NOMO-1 treated with DMSO at 0.1 percent for 48 hours (cell line): Measurements from ENCODE around the gene ROBO2.

Experiments used
- DNase-seq: peaks from one replicate; lab custom pipeline; 2025; ENCODE audit not compliant: unreplicated experiment; lab: John Stamatoyannopoulos, UW

The ROBO2 gene

GRCh38 chr3:77626157-77626556 lies 586.3 kb downstream of the ROBO2 start:
- DNase-seq: no peak

- no peak for DNase-seq
Observed at GRCh38 chr3:77648214-77648613, 608.3 kb downstream of the ROBO2 start.

DNA sequence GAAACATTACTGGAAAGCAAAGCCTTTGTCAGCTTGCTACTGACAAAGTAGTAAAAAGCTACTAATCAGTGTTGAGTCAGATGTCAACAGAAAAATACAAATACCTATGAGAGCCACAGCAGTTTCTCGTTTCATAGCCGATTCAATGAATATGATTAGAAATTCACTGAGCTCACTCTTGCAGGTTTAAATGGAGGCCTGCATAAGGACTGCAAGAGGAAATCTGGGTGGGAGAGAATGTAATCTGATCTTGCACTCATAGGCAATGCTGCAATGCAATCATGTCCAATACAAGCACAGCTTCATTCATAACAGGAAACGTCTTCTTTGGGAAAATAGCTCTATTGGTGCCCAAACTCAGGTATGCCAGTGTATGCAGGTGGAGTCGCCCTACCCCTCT lies 608.8 kb downstream of the ROBO2 start:
- no peak for DNase-seq

DNA sequence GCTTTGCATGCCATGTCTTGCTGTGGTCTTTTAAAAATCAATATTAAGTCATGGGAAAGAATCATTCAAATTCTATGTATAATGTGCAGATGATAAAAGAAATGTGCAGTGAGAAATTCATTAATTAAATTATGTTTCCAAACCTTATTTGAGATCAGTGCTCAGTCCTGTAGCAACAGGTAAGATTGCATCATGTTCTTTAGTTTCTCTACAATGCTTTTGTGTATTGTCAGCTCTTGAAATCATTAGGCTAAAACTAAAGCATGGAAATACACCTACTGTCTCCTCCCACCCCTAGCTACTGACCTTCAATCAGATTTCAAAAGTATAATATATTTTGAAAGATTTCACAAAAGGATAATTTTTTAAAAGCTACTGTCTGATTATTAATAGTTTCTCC lies 612.7 kb downstream of the ROBO2 start:
- no peak for DNase-seq

DNA sequence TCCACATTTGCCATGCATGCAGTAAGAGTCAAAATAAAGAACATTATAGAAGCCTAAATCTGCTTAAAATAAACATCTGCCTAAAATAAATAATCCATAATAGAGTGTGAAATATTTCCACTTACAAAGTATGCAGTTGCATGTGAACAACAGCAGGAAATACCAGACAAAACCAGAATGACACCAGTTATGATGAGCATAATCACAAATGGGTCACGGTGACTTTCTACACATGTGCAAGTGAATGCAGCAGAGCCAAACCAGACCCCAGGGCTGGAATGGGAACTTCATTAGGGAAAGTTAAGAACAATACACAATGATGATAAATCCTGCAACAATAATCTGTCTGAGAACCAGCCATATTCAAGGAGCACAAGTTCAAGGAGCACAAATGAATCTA lies 615.5 kb downstream of the ROBO2 start:
- no peak for DNase-seq

DNA sequence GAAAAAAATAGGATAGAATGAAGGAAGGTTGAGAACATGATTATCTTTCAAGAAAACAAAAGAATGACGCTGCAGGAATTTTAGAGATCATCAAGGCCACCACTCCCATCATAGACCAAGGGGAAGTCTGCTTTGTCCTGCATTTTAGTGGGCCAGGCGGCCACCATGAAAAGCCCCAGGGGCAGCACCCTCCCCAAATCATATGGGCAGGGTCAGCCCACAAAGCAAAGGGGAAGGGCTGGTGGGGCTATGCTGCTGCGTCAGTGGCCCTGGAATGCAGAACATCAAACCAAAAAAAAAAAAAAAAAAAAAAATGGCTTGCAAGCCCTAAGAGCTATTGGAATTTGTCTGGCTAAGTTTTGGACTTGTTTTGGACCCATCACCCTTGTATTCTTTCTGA lies 620.8 kb downstream of the ROBO2 start:
- DNase-seq: no peak

- DNase-seq: no peak
Observed at GRCh38 chr3:77667901-77668300, 628.0 kb downstream of the ROBO2 start.

GRCh38 chr3:77668376-77668775 lies 628.5 kb downstream of the ROBO2 start:
- no peak for DNase-seq

DNA sequence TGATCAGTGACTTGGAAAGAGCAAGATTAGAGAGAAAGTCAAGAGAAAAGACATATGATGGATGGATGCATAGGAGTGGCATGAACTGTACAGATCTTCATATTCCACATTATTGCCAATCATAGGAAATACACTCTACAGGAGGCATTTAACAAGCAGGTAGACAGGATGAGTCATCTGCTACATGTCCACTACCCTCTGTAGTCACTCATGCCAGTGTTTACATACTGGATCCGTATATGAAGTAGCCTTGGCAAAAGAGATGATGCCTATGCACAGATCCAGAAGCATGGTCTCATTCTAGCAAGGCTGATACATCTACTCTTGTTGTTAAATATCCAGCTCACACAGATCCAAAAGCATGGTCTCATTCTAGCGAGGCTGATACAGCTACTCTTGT lies 632.1 kb downstream of the ROBO2 start:
- DNase-seq: no peak

GRCh38 chr3:77682162-77682561 lies 642.3 kb downstream of the ROBO2 start:
- no peak for DNase-seq

DNA sequence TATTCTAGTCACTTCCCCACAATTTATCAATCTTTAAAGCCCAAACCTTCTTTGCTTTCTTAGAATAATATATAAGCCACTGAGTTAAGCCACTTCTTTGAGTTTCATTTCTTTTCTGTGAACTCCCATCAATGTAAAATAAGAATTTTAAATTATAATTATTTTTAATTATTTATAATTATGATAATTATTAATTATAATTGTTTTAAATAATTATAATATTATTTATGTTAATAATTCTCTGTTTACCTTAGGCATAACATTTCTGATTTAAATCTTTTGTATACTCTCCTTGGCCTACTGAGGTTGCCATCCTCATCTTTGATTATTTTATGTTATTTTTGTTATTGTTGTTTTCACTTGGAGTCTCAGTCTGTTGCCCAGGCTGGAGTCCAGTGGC lies 644.2 kb downstream of the ROBO2 start:
- DNase-seq: no peak

- no peak for DNase-seq
Observed at GRCh38 chr3:77685713-77686112, 645.8 kb downstream of the ROBO2 start.

DNA sequence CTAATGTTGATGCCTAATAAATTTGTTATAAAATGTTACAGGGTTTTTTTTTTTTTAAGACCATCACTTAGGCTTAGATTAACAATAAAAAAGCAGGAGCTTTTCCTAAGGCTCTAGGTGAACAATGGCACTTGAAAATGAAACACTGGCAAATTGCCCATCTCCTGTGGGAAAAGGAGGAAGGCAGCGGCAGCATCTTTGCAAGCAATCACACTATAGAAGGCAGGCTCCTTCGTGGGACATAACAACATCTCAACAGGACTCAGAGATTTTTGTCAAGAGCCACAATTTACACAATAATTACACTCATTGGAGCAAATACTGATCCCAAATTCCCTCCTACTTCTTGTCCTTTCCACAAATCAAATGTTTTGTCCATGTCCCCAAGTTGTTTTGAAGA lies 646.7 kb downstream of the ROBO2 start:
- DNase-seq: no peak

DNA sequence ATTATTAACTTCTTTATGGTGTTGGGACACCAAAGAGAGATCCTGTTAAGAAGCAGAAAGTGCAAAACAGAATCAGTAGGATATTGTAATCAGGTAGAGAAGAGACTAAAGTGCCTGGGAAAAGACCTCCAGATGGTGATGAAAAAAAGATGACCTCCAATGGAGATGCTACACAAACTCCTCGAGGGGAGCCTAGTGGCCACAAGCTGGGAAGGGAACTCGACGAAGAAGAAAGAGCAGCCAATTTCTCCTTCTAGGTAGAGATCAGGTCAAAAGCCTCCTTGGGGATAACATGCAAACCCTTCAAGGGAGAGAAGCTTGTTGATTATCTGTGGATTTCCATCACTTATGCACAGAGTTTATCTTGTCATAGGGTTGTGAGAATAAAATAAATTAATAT lies 647.6 kb downstream of the ROBO2 start:
- DNase-seq: no peak

- DNase-seq: no peak
Observed at GRCh38 chr3:77690284-77690845, 650.5 kb downstream of the ROBO2 start.

DNA sequence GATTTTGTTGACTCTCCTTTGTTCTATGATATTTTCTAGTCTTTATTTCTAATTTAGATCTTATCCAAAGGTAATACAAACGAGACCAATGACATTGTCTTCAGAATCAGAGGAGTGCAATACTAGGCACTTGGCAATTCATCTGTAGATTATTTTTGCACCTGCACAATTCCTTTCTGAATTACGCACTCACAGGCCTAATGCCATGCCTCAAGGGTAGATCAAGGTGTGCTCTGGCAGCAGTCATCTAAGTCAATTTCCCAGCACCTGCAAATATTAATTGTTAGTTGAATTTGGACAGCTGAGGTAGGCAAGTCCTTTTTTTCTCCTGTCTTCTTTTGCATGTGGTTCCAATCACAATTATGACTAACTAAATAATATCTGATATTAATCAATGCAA lies 653.2 kb downstream of the ROBO2 start:
- no peak for DNase-seq

GRCh38 chr3:77699125-77699691 lies 659.3 kb downstream of the ROBO2 start:
- DNase-seq: no peak
